Stimulated activated CD4-positive, alpha-beta T cell treated with anti-CD3 and anti-CD28 coated beads, Interleukin-12 subunit alpha, Interleukin-12 subunit beta, amount 100 ng/mL, for 4 hours (primary cell): ENCODE data around the gene SPIRE2.
"Not testable (repeated sequence)": the region's sequence is repeated elsewhere in the genome, so short reads cannot be mapped to it uniquely, and the experiment has no call there.

ENCODE experiments used
- DNase-seq: peaks from one replicate; pipeline ENCODE4 v3.0.0-alpha.2; 2020

SPIRE2 gene

GRCh38 chr16:89871895-89872294, 43.6 kb downstream of the SPIRE2 start:
- no peak for DNase-seq

- DNase-seq: peak; percentile 88
Observed at GRCh38 chr16:89873109-89873971, 45.1 kb downstream of the SPIRE2 start, which contains the start of gene TCF25. TSS of gene TCF25 (plus strand) at chr16:89873592. CDS start at chr16:89873668, 76 bp downstream.

- DNase-seq: peak; percentile 97
Observed at GRCh38 chr16:89873972-89874689, 45.9 kb downstream of the SPIRE2 start.

- not testable (repeated sequence) for DNase-seq
Observed at GRCh38 chr16:89879123-89879522, 50.8 kb downstream of the SPIRE2 start.

- DNase-seq: no peak
Observed at GRCh38 chr16:89880477-89881367, 52.4 kb downstream of the SPIRE2 start.

GRCh38 chr16:89881368-89881730, 53.1 kb downstream of the SPIRE2 start:
- DNase-seq: no peak

- no peak for DNase-seq
Observed at GRCh38 chr16:89883346-89884040, 55.2 kb downstream of the SPIRE2 start.

GRCh38 chr16:89884041-89884421, 55.8 kb downstream of the SPIRE2 start:
- DNase-seq: no peak

GRCh38 chr16:89887243-89887642, 59.0 kb downstream of the SPIRE2 start:
- no peak for DNase-seq

- DNase-seq: peak; percentile 21
Observed at GRCh38 chr16:89890200-89890599, 61.9 kb downstream of the SPIRE2 start.

- DNase-seq: no peak
Observed at GRCh38 chr16:89890886-89891657, 62.8 kb downstream of the SPIRE2 start.

- DNase-seq: no peak
Observed at GRCh38 chr16:89892055-89892630, 63.9 kb downstream of the SPIRE2 start.

GRCh38 chr16:89892635-89893034, 64.4 kb downstream of the SPIRE2 start:
- DNase-seq: no peak

- no peak for DNase-seq
Observed at GRCh38 chr16:89893642-89894548, 65.6 kb downstream of the SPIRE2 start.

- DNase-seq: no peak
Observed at GRCh38 chr16:89895482-89896250, 67.4 kb downstream of the SPIRE2 start.

- DNase-seq: no peak
Observed at GRCh38 chr16:89897204-89897603, 68.9 kb downstream of the SPIRE2 start.

GRCh38 chr16:89898201-89898967, 70.1 kb downstream of the SPIRE2 start:
- DNase-seq: no peak

- DNase-seq: no peak
Observed at GRCh38 chr16:89899879-89900481, 71.7 kb downstream of the SPIRE2 start.
